LHCN-M2 (cell line): ENCODE results near the gene FRMPD1. TPM values are rescaled to one million over a fixed set of nuclear protein-coding genes. Genes with fewer than 3 reads are reported as not detected.

Experiments used
- DNase-seq: peaks from one replicate; pipeline ENCODE4 v3.0.0-alpha.2; 2012; ENCODE audit warnings: low read depth
- total RNA-seq: library from RNA; depleted of rRNA; stranded (reverse); fragments of >200 nt; gene quantifications from 2 replicates; pipeline ENCODE4 v1.2.3, GENCODE V29; 2014

FRMPD1 gene
- total RNA-seq, 1 experiment from 2014 or later: 1.1 TPM

DNA sequence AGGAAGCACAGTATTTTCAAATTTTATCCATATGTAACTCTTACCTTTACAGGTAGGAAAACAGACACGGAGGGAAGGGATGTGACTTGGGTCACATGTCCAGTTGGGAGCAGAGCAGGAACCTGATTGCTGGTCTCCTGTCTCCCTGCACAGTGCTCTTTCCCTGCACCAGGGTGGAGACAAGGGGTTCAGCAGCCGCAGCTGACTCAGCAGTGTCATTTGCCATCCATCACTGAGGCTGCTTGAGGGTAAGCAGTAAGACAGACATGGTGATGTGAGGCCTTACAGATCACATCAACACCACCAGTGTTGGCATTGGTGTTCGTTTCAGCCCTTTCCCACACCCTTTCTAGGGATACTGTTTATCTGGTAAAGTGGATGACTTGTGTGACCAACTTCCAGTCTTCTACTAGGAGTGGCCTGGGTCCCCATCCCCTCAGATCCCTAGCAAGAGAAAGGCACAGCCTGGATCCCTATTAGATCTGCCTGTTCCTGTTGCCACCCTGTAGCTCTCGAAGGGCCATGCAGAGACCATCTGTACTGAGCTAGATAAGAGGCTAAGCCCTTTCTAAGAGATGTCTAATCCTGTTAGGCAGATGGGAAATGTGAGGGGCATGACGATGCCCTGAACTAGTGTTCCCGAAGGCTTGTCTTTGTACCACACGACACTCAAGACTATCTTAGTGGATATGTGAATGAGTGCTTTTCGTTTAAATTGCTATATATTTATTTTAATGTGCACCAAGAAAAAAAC lies 29.1 kb downstream of the FRMPD1 start:
- DNase-seq: no peak

DNA sequence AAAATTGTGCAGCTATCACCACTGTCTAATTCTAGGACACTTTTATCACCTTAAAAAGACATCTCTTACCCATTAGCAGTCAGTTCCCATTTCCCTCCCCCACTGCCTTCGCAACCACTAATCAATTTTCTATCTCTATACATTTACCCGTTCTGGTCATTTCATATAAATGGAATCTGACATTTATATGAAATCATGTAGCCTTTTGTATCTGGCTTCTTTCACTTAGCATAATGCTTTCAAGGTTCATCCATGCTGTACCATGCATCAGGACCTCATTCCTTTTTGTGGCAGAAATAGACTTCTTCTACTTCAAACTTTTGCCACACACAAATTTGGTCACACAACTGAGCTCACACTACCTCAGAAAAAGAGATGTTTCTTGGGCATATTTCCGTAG lies 32.2 kb downstream of the FRMPD1 start:
- no peak for DNase-seq

DNA sequence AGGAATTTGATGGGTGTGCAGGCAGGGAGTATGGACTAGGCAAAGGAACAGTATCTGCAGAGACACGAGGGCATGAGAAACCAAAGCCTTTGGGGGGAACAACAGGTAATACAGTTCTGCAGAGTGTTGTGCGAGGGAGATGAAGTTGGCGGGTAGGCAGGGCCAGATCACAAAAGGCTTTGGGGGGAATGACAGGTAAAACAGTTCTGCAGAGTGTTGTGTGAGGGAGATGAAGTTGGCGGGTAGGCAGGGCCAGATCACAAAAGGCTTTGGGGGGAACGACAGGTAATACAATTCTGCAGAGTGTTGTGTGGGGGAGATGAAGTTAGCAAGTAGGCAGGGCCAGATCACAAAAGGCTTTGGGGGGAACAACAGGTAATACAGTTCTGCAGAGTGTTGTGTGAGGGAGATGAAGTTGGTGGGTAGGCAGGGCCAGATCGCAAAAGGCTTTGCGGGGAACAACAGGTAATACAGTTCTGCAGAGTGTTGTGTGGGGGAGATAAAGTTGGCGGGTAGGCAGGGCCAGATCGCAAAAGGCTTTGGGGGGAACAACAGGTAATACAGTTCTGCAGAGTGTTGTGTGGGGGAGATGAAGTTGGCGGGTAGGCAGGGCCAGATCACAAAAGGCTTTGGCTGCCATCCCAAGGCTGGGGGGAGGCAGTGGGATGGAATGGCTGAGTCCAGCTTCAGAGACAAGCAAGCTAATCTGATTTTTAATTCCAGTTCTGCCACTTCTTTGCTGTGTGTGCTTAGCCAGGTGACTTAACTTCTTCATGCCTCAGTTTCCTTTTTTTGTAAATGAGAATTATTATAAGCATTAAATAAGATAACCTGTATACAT lies 33.0 kb downstream of the FRMPD1 start:
- no peak for DNase-seq

DNA sequence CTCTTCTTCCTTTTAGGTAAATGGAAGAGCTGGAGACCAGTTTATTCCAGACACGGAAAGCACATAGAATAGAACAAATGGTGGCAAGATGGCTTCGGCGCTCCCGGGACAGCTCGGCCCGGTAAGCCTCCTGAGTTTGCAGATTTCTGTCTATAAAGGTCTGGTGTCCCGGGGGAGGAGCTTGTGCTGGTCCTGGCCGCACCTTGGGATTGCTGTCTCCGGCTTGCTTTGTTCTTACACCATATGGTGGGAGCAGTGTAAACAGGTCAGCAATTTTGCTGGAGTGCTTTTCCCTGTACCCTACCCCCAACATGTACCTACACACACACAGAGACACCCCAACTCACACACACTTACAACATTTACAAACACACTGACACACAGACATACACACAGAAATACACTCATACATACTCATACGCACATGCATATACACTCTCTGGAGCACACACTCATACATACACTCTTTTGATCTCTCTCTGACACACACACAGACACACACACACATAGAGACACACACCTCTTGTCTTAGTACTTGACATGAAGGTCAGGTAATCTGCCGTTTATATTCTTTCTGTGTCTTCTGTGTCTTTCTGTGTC lies 42.0 kb downstream of the FRMPD1 start:
- peak; percentile 40 for DNase-seq

DNA sequence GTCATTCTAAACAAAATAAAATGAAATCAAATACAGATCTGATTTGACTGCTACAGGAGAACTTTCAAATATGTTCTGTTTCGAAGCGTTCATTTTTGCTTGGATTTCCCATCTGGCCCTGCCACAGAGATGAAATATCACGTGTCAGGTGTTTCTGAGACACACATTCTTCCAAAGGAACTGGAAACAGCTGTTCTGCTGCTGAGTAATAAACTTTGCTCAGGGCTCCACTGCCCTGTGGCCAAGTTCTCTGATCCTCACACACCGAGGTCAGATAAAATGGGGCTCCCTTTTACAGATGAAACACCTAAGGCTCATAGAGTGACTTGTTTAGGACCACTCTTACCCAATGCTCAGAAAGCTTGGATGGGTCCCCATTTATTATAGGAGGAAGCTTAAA lies 42.5 kb downstream of the FRMPD1 start:
- peak; percentile 94 for DNase-seq

DNA sequence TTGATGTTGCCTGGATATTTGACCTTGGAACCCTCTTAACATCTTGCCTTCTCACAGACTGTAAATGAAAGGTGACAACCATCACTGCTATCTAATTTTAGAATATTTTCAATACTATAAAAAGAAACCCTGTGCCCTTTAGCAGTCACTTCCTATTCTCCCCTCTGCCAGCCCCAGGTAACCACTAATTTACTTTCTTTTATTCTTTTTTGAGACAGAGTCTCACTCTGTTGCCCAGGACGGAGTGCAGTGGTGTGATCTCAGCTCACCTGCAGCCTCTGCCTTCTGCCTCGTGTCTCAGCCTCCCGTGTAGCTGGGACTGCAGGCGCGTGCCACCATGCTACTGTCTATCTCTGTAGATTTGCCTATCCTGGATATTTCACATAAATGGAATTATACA lies 43.6 kb downstream of the FRMPD1 start:
- no peak for DNase-seq

DNA sequence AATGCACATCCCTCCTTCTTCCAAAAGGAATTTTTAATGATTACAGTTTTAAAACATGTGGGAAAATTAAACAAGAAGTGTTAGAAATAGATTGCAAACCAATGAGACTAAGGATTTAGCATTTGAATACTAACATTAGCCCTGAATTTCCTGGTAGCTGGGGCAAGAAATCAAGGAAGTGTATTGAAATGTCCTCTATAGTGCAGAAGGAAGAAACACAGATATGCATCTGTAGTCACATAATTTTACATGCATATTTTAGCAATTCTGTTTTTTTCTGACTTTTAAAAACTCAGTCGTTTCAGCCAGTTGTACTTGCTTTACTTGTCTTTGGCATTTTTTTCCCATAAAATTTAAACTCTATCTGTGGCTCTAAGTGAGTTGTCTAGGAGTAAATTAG lies 45.8 kb downstream of the FRMPD1 start:
- DNase-seq: no peak

DNA sequence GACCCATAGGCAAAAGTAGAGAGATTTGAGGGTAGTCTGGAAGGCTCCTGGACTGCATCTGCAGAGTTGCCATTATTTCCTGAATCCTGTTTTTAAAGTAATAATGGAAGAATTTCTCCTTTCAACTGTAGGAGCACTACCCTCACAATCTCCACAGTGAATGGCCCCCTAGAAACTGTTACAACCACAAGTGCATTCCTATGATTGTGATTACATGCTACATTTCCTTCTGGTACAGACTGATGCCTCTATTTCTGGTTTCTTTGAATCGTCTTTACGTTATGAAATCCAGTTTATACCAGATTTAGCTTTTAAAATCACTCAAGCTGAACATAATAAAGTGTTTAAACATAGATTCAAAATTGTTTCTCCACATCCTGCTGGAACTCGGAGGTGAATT lies 49.4 kb downstream of the FRMPD1 start:
- no peak for DNase-seq

DNA sequence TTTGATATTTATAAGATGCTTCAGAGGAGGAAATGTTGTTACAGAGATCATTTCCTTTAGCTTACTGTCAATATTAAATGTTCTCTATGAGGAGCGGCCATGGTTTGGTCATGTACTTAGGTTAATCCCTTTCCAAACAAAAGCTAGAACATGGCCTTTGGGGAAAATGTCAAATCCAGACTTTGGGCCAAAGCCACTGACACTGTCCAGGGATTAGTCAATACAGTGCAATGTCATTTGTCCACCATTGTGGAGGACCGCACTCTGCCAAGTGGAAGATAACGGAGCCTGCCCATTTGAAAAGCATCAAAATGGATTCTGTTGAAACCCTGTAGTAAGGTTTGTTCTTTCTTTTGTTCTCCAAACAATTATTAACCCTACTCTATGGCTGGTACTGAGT lies 50.1 kb downstream of the FRMPD1 start:
- no peak for DNase-seq

DNA sequence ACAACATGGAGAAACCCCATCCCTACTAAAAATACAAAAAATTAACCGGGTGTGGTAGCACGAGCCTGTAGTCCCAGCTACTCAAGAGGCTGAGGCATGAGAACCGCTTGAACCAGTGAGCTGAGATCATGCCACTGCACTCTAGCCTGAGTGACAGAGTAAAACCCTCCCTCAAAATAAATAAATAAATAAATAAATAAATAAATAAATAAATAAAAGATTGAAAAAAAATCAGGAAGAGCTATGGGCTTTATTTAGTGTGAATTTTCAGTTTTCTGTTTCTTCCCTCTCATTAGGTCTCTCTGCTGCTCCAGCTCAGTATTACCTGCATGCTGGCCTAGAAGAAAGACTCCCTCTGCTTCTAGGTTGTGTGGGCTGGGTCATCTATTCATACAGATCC lies 55.0 kb downstream of the FRMPD1 start:
- DNase-seq: no peak

DNA sequence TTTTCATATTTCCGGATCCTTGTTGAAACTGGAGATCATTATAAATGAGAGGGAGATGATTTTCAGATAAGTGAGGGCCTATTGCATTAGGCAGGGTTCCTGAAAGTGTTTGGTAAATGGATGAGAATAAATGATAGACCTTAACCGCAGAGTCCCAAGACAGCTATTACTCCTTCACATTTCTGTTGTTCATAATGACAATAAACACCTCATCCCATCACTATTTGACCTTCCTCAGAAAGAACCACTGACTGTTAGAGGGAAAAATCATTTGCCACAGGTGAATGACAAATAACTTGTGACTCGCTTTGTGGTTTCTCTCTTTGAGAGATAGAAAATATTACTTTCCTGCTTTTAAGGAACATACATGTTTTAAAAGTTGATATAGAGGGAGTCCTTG lies 55.5 kb downstream of the FRMPD1 start:
- DNase-seq: peak; percentile 92

DNA sequence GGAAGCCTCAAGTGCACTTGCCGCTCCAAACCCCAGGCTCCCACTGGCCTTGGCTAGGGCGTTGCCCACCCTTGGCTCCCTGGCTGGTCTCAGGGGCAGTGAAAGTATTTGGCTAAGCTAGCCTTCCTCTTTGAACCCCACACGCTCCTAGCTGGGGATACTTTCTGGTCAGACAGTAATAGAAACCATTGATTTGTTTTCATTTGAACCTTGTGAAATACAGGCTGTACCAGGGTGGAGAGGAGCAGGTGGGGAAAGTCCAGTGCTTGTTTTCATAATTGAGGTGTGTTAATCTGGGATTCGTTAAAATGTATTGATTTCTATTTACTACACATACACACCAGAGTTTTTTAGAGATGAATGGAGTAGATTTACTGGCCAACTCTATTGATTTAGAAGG lies 57.0 kb downstream of the FRMPD1 start:
- DNase-seq: no peak

DNA sequence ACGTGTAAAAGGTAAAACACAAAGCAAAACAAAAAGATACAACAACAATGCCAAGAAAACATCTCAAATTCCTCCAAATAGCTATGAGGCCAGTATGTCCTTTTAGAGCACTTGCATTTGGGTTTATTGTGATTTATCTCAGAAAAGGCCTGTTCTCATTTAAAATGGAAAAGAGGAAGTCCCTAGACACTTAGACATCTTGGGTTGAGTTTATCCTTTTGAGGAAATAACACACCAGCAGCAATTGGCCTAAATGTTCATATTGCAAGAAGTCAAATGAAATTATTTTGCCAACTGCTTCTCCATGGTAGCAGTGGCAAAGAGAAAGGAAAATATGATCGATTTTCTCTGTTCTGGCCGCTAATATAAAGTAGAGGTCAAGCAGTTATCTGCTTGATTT lies 59.3 kb downstream of the FRMPD1 start:
- no peak for DNase-seq

DNA sequence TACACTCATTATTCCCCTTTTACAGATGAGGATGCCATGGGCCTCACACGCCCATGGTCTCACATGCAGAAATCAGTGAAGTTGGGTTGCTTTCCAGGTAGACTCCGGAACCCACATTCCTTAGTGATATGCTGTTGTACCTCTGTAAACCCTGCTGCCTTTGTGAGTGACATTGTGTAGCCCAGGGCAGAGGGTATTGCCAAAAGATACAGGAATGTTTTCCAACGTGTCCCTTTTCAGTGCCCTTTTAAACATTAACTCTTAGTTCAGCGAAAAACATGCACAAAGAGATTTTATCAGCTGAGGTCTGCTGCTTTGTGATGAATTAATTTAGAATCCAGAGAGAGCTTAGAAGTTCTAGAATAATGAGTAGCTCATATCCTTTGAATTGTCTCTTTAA lies 64.5 kb downstream of the FRMPD1 start:
- DNase-seq: no peak

DNA sequence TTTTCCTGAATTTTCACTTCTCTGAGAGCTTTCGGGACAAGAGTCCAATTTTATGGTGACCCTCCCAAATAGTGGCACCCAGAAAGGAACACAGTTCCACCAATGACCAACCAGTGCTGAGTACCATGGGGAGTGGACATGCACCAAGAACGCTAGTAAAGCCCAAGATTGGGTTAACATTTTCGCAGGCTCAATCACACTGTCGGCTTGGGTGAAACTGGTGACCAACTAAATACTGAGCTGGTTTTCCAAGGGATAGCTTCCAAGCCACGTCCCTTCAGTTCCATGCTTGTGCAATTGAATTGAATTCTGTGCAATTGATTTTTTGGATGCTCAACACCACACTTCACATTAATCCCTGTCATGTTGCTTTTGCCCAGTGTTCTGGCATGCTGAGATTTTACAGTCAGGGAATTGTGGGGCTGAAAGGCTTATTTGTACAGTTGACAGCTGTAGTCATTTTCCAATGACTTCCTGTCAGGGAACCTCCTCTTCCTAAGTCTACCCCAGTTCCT lies 65.3 kb downstream of the FRMPD1 start:
- DNase-seq: peak; percentile 11

DNA sequence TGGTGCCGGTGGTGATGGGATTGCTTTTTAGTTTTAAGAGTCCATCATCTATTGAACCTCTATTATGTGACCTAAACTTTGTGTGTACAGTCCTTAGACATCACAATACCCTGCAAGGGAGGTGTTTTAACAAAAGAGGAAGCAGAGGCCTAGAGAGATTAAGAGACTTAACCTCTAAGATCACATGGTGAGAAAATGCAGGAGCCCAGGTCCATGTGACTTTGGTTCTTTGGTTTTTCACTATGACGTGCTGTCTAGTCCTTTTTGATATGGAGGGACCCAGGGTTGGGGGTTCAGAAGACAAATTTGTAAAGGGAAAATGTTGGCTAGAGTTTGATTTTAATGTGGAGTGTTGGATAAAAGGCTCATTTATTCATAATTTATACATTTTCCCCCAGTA lies 68.8 kb downstream of the FRMPD1 start:
- no peak for DNase-seq

DNA sequence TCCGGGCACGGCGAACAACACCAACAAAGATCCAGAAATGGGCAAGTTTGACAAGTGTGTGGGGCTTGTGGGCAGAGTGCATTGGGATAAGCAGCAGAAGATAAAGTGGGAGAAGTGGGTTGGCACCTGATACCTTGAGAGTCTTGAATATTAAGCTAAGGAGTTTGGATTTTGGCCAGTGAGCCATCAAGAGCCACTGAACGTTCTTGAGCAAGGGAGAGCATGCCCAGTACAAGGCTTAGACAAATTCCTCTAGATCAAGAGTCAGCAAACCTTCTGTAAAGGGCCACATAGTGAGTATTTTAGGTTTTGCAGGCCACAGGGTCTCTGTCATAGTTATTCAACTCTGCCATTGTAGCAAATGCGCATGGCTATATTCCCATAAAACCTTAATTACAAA lies 76.3 kb downstream of the FRMPD1 start:
- DNase-seq: no peak

DNA sequence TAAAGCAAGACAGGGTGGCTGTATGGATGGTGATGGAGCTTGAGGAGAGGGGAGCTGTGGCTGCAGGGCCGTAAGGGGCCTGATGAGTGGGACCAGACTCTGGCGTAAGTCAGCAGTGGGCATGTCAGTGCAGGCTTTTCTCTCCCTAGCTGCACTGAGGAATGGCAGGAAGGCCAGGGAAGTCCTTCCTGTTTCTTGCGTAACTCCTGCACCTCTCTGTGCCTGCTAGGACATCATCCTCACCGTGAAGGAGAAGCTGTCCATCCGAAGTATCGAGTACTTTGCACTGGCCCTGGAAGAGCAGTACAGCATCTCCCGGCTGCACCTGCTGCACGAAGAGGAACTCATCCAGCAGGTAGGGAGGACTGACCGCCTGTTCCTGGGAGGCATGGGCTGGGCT lies 78.7 kb downstream of the FRMPD1 start:
- no peak for DNase-seq

DNA sequence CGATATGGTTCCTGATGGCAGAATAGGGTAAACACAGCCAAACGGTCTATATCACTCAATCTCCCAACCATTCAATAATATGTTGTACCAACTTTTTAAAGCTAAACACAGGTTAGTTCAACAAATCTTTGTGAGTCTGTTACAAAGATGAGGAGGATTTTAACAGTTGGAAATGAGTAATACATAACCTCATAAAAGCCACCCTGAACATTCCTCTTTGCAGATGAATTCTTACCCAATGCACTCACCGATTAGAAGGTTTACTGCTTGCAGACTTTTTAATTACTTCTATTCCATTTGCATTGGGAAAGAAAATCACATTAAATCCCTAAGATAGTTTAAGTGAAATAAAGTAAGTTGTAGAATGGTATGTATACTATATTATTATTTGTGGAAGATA lies 79.5 kb downstream of the FRMPD1 start:
- no peak for DNase-seq

DNA sequence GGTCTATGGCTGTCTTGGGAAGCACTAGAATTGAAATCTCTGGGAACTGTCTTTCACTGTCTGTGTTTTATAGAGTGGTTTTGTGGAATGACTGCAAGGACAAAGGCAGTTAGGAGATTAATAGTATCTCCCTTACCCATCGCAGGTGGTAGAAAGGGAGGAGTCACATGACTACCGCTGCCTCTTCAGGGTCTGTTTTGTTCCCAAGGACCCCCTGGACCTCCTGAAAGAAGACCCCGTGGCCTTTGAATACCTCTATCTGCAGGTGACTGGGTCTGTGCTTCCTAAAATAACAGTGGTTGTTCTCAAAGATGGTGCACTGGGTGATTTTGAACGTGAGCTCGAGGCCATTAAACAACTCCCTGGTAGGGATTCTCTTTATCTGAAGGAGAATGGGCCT lies 80.1 kb downstream of the FRMPD1 start:
- DNase-seq: no peak

DNA sequence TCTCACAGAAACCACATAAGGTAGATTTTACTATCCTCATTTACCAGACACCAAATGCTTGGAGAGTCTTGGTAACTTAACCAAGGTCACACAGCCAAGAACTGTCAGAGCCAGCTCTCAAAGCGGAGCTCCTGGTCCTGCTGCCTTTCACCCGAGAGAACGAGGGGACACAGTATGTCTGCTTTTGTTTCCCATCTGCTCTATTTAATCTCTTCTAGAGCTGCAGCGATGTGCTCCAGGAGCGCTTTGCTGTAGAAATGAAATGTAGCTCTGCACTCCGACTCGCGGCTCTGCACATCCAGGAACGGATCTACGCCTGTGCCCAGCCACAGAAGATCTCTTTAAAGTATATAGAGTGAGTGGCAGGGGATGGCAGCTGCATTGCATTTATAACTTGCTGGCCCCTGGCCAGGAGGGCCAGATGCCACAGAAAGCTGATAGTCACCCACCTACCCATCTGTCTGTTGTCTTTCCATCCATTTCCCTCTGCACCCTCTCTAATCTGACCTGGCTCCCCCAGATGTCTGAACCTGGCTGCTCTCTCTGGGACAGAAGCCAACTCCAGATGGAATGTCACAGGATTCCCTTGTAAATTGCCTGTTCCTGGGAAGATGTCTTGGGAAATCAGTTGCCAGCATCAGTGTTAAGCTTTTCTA lies 81.5 kb downstream of the FRMPD1 start:
- DNase-seq: no peak

DNA sequence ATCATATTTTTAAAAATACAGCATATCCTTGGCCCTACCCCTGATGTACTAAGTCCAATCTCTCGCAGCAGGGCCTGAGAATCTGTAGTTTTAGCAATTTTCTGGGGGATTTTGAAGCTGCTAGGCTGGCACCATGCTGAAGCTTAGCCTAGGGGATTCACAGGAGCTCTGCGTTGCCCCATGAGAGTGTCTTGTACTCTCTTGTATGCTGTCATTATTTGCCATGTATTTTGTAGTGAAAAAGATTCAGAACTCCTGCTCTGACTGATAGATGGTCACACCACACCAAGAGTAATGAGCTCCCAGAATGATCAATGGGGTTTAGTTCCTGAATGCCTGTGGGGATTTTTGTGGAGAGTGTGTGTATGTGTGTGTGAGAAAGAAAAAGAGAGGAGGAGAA lies 82.2 kb downstream of the FRMPD1 start:
- no peak for DNase-seq
